HepG2 (cell line): ENCODE results near the gene RBMS2. TPM values are rescaled to one million over a fixed set of nuclear protein-coding genes. Genes with fewer than 3 reads are reported as not detected.

Experiments used
- CBFB ChIP-seq: sonication (generic); formaldehyde crosslinking; IDR thresholded peaks from 2 replicates; pipeline ENCODE4 v1.4.0; 2020; ENCODE audit warnings: missing genetic modification reagents
- CCAR2 ChIP-seq: fragments of 200-400 bp; formaldehyde crosslinking; optimal IDR thresholded peaks from 2 replicates; pipeline ENCODE3; 2018; ENCODE audit warnings: low read depth, mild to moderate bottlenecking, low read length, moderate library complexity
- CEBPB ChIP-seq: IDR thresholded peaks from 2 replicates; pipeline ENCODE4 v1.6.1; 2011; ENCODE audit warnings: low read depth, low read length, improper control_type of control experiment, borderline replicate concordance
- FIP1L1 ChIP-seq: fragments of 200-400 bp; formaldehyde crosslinking; IDR thresholded peaks from 2 replicates; pipeline ENCODE4 v1.6.1; 2018; ENCODE audit warnings: low read depth, mild to moderate bottlenecking, low read length, moderate library complexity, borderline replicate concordance; ENCODE audit not compliant: insufficient read depth
- GPN1 ChIP-seq: sonication (generic); formaldehyde crosslinking; IDR thresholded peaks from 2 replicates; pipeline ENCODE4 v1.5.1; 2020; ENCODE audit warnings: missing genetic modification reagents, borderline replicate concordance
- HNF1A ChIP-seq, 2 experiments: sonication (generic) in 1 of 2; formaldehyde crosslinking in 1 of 2; IDR thresholded peaks; 2 replicates each; pipeline versions ENCODE4 v1.4.0 to v1.6.1; 2016 to 2020; ENCODE audit warnings: borderline replicate concordance in 1 of 2, low read depth in 1 of 2, mild to moderate bottlenecking in 1 of 2, missing genetic modification reagents in 1 of 2
- JUND ChIP-seq: sonication (generic); formaldehyde crosslinking; IDR thresholded peaks from 2 replicates; pipeline ENCODE4 v1.8.0; 2022; ENCODE audit warnings: mild to moderate bottlenecking, missing genetic modification reagents
- KLF9 ChIP-seq: IDR thresholded peaks from 2 replicates; pipeline ENCODE4 v1.6.1; 2016; ENCODE audit warnings: low read depth
- MAFF ChIP-seq: IDR thresholded peaks from 2 replicates; pipeline ENCODE4 v1.6.1; 2011; ENCODE audit warnings: low read depth, low read length, improper control_type of control experiment
- NBN ChIP-seq: fragments of 450-650 bp; conservative IDR thresholded peaks from 2 replicates; pipeline ENCODE4 v1.6.1; 2017
- NFATC3 ChIP-seq: sonication (generic); formaldehyde crosslinking; IDR thresholded peaks from 2 replicates; pipeline ENCODE4 v1.5.1; 2020; ENCODE audit warnings: mild to moderate bottlenecking, missing genetic modification reagents
- NR2F1 ChIP-seq, 2 experiments: fragments of 450-650 bp in 1 of 2; formaldehyde crosslinking in 1 of 2; IDR thresholded peaks; 2 replicates each; pipeline versions ENCODE4 v1.5.0 to v1.6.1; 2016 to 2020; ENCODE audit warnings: mild to moderate bottlenecking in 1 of 2, missing compliant biosample characterization in 1 of 2, missing genetic modification reagents in 1 of 2, moderate library complexity in 1 of 2
- PRMT3 ChIP-seq: sonication (generic); formaldehyde crosslinking; IDR thresholded peaks from 2 replicates; pipeline ENCODE4 v1.8.1; 2022; ENCODE audit warnings: low read depth, mild to moderate bottlenecking, moderate library complexity, missing genetic modification reagents, borderline replicate concordance
- WIZ ChIP-seq: sonication (generic); formaldehyde crosslinking; IDR thresholded peaks from 2 replicates; pipeline ENCODE4 v1.5.1; 2020; ENCODE audit warnings: mild to moderate bottlenecking, missing genetic modification reagents
- ZFP36 ChIP-seq: fragments of 150-350 bp; IDR thresholded peaks from 2 replicates; pipeline ENCODE4 v1.6.1; 2018; ENCODE audit warnings: borderline replicate concordance, low read length, low read depth; ENCODE audit not compliant: partially characterized antibody
- ZFP36L1 ChIP-seq: sonication (generic); formaldehyde crosslinking; IDR thresholded peaks from 2 replicates; pipeline ENCODE4 v1.8.0; 2022; ENCODE audit warnings: mild to moderate bottlenecking, missing genetic modification reagents, moderate library complexity
- ZNF207 ChIP-seq: fragments of 450-650 bp; IDR thresholded peaks from 2 replicates; pipeline ENCODE4 v1.6.1; 2016; ENCODE audit warnings: antibody characterized with exemption, borderline replicate concordance
- ZNF563 ChIP-seq: sonication (generic); formaldehyde crosslinking; IDR thresholded peaks from 2 replicates; pipeline ENCODE4 v1.8.0; 2022; ENCODE audit warnings: mild to moderate bottlenecking, moderate library complexity, missing genetic modification reagents
- ZNF607 ChIP-seq: sonication (generic); formaldehyde crosslinking; IDR thresholded peaks from 2 replicates; pipeline ENCODE4 v1.5.1; 2020; ENCODE audit warnings: missing genetic modification reagents, mild to moderate bottlenecking, borderline replicate concordance
- ZNF766 ChIP-seq: sonication (generic); formaldehyde crosslinking; IDR thresholded peaks from 2 replicates; pipeline ENCODE4 v1.5.0; 2020; ENCODE audit warnings: missing genetic modification reagents, borderline replicate concordance
- ZXDC ChIP-seq: sonication (generic); formaldehyde crosslinking; IDR thresholded peaks from 2 replicates; pipeline ENCODE4 v1.5.0; 2020; ENCODE audit warnings: mild to moderate bottlenecking, missing genetic modification reagents
- polyA plus RNA-seq, 8 experiments: library from polyadenylated mRNA; depleted of rRNA in 3 of 8; stranded (reverse) in 7 of 8; unstranded in 1 of 8; fragments of >200 nt; fragmentation: Illumina TruSeq in 4 of 8; extraction: Trizol in 4 of 8; gene quantifications; 2 replicates each; pipeline versions ENCODE4 v1.2.1 to v1.2.3, GENCODE V29; 2011 to 2016; ENCODE audit warnings: low read depth in 4 of 8, missing spikeins in 1 of 8, mixed read lengths in 1 of 8; ENCODE audit not compliant: insufficient read depth in 1 of 8
- total RNA-seq, 5 experiments: library from RNA; depleted of rRNA; stranded (reverse); fragments of >200 nt; fragmentation: Illumina TruSeq; extraction: Trizol; gene quantifications; 2 replicates each; pipeline ENCODE4 v1.2.3, GENCODE V29; 2016; ENCODE audit warnings: low read depth in 1 of 5
- TF ChIP-seq, protein P1 (sequence below): sonication (generic); formaldehyde crosslinking; IDR thresholded peaks from 2 replicates; pipeline ENCODE4 v1.4.0; 2020; ENCODE audit warnings: missing genetic modification reagents

RBMS2 gene
- total and polyA plus RNA-seq, 2 of the 13 experiments (the other 11 are each of a cell fraction or from before 2014, with no cell fraction given), result 0.53 to 7.4 TPM

GRCh38 chr12:56630180-56630632 lies 108.6 kb downstream of the RBMS2 start, which contains the start of gene BAZ2A (continued):
- TF ChIP-seq ZXDC (CRISPR knock-in tag), result no peak
- no peak for TF ChIP-seq ZNF207
- TF ChIP-seq ZFP36, result no peak
- TF ChIP-seq ZNF766, result no peak
- no peak for TF ChIP-seq ZFP36L1
- TF ChIP-seq NBN, result no peak
- TF ChIP-seq CBFB (CRISPR knock-in tag), result peak; percentile 88
- no peak for TF ChIP-seq ZNF607 (CRISPR knock-in tag)
- TF ChIP-seq, protein P1, sequence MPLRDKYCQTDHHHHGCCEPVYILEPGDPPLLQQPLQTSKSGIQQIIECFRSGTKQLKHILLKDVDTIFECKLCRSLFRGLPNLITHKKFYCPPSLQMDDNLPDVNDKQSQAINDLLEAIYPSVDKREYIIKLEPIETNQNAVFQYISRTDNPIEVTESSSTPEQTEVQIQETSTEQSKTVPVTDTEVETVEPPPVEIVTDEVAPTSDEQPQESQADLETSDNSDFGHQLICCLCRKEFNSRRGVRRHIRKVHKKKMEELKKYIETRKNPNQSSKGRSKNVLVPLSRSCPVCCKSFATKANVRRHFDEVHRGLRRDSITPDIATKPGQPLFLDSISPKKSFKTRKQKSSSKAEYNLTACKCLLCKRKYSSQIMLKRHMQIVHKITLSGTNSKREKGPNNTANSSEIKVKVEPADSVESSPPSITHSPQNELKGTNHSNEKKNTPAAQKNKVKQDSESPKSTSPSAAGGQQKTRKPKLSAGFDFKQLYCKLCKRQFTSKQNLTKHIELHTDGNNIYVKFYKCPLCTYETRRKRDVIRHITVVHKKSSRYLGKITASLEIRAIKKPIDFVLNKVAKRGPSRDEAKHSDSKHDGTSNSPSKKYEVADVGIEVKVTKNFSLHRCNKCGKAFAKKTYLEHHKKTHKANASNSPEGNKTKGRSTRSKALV (CRISPR knock-in tag), result no peak
- TF ChIP-seq JUND (CRISPR knock-in tag), result no peak
- TF ChIP-seq PRMT3 (CRISPR knock-in tag), result no peak
- TF ChIP-seq WIZ (CRISPR knock-in tag), result no peak
- no peak for TF ChIP-seq CEBPB
- no peak for TF ChIP-seq HNF1A (IDR thresholded peaks at IDR 0.05; ENCODE audit: low read depth)
- no peak; the same call in 1 of the 2 replicates for TF ChIP-seq HNF1A (CRISPR knock-in tag; IDR thresholded peaks at IDR 0.05; ENCODE audit: borderline replicate concordance)
- 0 out of 2 replicates have a peak, but pooled peaks have one; percentile 58 for TF ChIP-seq KLF9 (CRISPR knock-in tag)
- TF ChIP-seq NFATC3 (CRISPR knock-in tag), result 0 out of 2 replicates have a peak, but pooled peaks have one; percentile 18
- TF ChIP-seq MAFF, result no peak
- no peak for TF ChIP-seq NR2F1 (CRISPR knock-in tag; IDR thresholded peaks at IDR 0.05)
- no peak; the same call in 1 of the 2 replicates for TF ChIP-seq ZNF563 (CRISPR knock-in tag)
- TF ChIP-seq FIP1L1, result no peak
- peak; percentile 52 for TF ChIP-seq CCAR2
- TF ChIP-seq GPN1 (CRISPR knock-in tag), result no peak
